HG03045 (cell line): ENCODE measurements around the gene KXD1.
A peak's percentile ranks its signal among the peaks of the same experiment; 100 is the strongest.
"Not testable (repeated sequence)": the region's sequence is repeated elsewhere in the genome, so short reads cannot be mapped to it uniquely, and the experiment has no call there.

Source experiments
- ATAC-seq: cut with Tn5 transposase; IDR thresholded peaks from one replicate; pipeline ENCODE4 v1.9.1; 2021; ENCODE audit warnings: mild to moderate bottlenecking, moderate library complexity; ENCODE audit not compliant: unreplicated experiment

Gene KXD1

GRCh38 chr19:18576383-18576782 is 18.7 kb downstream of the KXD1 start:
- ATAC-seq: no peak

- no peak for ATAC-seq
Measured at GRCh38 chr19:18577365-18577914, 19.8 kb downstream of the KXD1 start.

DNA sequence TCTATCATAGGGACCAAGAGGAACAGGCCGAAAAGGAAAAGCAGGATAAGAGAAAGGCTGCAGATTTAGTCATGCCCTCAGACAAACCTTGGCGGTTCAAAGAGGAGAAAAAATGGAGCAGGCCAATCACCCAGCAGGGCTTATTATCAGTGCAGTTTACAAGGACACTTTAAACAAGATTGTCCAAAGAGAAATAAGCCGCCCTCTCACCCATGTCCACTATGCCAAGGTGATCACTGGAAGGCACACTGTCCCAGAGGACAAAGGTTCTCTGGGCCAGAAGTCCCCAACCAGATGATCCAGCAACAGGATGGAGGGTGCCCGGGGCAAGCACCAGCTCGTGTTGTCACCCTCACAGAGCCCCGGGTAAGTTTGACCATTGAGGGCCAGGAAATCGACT is 22.6 kb downstream of the KXD1 start:
- no peak for ATAC-seq

- ATAC-seq: no peak
Measured at GRCh38 chr19:18586306-18586705, 28.6 kb downstream of the KXD1 start.

- ATAC-seq: no peak
Measured at GRCh38 chr19:18587561-18587960, 29.9 kb downstream of the KXD1 start.

DNA sequence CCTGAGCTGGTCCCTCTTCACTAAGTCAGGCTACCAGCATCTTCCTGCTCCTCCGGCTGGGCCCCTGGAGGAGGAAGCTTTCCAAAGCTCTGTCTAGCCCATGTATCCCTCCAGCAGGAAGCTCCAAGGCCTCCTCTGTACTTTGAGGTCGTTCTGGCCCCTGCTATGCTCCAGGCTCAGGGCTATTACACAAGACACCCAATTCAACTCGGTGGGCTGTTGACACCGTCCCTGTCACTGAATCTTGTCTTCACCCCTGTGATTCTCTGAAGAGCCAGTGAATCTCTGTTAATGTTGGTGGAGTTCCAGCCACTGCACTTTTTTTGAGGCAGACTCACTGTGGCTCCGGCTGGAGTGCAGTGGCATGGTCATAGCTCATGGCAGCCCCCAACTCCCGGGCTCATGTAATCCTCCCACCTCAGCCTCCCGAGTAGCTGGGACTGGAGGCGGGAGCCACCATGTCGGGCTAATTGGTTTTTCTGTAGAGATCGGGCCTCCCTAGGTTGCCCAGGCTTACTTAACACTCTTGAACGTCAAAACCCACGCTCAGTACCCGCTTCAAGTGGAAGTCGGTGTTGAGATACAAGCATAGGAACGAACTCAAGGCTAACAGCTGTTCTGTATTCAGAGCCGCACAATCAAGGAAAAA is 30.4 kb downstream of the KXD1 start:
- ATAC-seq: no peak

GRCh38 chr19:18588611-18589379 is 31.1 kb downstream of the KXD1 start, which contains the start of gene REX1BD:
REX1BD (plus strand) TSS chr19:18588798; CDS start chr19:18588802, 4 bp downstream.
- peak; percentile 81 for ATAC-seq

GRCh38 chr19:18589380-18590272 is 32.0 kb downstream of the KXD1 start:
- ATAC-seq: peak; percentile 12

GRCh38 chr19:18590273-18591272 is 32.9 kb downstream of the KXD1 start:
- ATAC-seq: no peak

- ATAC-seq: no peak
Measured at GRCh38 chr19:18591735-18592385, 34.2 kb downstream of the KXD1 start.

- ATAC-seq: not testable (repeated sequence)
Measured at GRCh38 chr19:18592732-18593131, 35.1 kb downstream of the KXD1 start.

DNA sequence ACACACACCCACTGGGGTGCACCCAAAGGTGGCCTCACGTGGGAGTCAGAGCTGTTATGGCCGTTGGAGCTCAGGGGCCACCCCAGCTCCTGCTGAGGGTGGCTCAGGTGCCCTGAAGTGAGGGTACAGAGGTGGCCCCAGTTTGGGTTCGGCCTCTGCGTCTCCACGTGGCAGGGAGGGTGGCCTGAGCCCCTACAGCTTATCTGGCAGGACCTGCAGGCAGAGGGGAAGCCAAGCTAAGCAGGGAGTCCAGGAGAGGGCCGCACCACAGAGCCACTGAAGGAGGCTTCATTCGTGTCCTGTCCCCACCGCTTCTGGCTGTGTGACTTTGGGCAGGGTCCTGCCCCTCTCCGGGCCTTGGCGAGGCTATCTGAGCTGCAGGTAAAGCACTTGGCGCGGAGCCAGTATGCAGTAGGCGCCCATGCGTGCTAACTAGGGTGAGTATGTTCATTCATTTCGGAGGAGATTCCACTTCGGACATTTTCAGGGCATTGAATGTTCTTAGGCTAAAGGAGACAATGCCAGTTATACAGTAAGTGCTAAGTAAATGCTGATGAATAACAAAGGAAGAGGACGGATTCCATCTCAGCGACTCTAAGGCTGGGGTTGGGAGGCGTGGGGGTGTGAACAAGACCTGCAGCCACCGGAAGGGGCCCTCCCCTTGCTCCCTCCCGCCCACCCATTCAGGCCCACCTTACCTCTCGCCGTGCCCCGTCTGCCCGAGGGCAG is 35.9 kb downstream of the KXD1 start:
- no peak for ATAC-seq

- ATAC-seq: peak; percentile 49
Measured at GRCh38 chr19:18594096-18594823, 36.6 kb downstream of the KXD1 start.

- no peak for ATAC-seq
Measured at GRCh38 chr19:18594824-18595373, 37.2 kb downstream of the KXD1 start.

DNA sequence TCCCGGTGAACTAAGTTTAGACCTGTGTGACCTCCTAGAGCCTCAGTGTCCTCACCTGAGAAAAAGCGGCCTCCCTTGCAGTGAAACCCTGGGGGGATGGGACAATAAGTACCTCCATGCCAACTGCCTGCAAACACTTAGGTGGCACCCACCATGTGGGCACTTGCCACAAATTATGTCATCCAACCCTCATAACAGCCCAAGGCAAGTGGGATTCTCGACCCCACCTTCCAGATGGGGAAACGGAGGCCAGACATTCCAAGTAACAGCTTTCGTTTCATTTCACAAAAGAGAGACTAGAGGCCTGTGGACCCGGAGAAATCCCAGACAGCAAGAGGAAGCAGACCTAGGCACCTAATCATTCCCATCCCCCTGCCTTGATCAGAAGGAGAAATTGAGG is 37.8 kb downstream of the KXD1 start:
- ATAC-seq: no peak

DNA sequence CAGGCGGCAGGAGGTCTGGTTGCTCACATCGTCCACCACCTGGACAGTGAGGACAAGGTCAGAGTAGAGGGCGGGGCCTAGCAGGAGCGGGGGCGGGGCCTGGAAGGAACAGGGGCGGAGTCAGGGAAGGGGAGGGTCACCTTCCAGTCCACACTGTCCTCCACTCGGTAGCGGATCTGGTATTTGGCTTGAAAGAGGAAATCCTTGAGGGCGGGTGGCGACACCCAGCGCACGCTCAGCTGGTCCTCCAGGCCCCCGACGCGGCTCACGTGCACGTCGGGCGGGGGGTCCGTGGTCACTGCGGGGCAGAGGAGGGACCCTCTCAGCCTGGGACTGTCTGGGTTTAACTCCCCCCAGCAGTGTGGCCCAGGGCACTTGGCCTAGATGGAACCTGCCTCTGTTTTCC is 39.1 kb downstream of the KXD1 start:
- no peak for ATAC-seq

DNA sequence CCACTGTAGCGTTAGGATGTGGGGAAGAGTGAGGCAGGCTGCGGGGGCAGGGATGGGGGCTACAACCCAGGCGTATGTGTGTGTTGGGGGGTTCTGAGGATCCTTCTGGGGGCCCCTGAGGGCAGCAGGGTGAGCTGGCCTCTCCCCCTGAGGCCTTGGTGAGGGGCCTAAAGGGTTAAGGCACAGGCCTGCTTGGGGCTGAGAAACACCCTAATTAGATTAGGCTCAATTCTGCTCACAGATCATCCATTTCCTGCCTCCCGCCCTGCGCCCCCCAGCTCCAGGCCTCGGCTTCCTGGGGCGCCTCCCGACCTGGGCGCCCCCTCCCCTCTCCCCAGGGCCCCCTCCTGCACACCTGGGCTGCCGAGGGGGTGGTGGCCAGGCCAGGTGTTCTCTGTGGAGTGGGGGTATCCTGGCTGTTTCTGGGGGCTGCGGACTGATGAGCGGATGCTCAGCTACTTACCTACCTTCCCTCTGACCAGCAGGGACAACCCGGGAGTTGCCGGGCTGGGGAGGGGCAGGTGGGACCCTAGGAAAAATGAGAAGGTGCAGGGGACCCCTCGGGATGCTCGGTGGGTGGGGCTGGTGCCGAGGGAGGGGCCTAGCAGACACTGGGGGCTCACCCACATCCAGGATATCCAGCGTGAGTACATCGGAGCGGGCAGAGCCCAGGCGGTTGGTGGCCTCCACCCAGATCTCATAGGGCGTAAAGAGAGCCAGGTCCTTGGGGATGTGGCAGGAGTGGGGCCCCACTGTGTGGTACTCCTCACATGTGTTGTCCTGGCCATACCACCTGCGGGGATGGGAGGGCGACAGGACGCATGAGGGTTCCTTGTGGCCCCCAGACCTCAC is 40.4 kb downstream of the KXD1 start:
- no peak for ATAC-seq
